NOMO-1 (cell line): Measurements from ENCODE around the gene CCNYL1.
"Not testable (repeated sequence)": the region's sequence is repeated elsewhere in the genome, so short reads cannot be mapped to it uniquely, and the experiment has no call there.

ENCODE experiments used
- DNase-seq, 2 experiments: peaks; one replicate each; lab custom pipeline; 2025; ENCODE audit not compliant: unreplicated experiment in 2 of 2; lab: John Stamatoyannopoulos, UW

CCNYL1 gene

DNA sequence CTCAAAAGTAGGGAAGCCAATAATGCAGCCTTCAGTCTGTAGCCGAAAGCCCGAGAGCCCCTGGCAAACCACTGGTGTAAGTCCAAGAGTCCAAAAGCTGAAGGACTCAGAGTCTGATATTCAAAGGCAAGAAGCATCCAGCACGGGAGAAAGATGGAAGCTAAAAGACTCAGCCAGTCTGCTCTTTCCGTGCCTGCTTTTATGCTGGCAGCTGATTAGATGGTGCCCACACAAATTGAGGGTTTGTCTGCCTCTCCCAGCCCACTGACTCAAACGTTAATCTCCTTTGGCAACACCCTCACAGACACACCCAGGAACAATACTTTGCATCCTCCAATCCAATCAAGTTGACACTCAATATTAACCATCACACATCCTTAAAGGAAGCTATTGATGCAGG is 14.5 kb upstream of the CCNYL1 start:
- not testable (repeated sequence) for DNase-seq

DNA sequence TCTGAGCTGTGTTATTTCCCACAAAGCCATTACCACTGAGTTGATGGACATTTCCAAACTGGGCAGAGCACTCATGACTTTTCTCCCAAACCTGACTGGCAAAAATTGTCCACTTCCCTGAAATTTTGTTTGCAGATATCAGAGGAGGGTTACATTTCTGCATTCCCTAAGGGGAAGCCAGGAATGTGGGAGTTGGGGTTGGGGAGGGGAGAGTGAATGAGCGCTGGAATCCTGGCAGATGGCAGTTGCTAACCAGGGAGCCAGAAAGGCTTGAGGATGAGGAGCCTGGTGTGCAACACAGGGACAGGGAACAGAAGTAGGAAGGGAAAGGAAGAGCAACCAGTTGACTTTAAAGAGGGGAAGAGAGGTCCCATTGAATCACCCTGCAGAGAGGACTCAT is 14.0 kb upstream of the CCNYL1 start:
- no peak for DNase-seq

DNA sequence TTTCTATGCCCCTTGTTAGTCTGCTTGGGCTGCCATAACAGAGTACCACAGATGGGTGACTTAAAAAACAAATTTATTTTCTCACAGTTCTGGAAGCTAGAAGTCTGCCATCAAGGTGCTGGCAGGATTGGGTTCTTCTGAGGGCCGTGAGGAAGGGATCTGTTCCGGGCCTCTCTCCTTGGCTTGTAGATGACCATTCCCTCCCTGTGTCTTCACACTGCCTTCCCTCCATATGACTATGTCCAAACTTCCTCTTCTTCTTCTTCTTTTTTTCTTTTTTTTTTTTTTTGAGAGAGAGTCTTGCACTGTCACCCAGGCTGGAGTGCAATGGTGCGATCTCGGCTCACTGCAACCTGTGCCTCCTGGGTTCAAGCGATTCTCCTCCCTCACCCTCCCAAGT is 13.1 kb upstream of the CCNYL1 start:
- DNase-seq: peak in 1 of 2 experiments; percentile 53

DNA sequence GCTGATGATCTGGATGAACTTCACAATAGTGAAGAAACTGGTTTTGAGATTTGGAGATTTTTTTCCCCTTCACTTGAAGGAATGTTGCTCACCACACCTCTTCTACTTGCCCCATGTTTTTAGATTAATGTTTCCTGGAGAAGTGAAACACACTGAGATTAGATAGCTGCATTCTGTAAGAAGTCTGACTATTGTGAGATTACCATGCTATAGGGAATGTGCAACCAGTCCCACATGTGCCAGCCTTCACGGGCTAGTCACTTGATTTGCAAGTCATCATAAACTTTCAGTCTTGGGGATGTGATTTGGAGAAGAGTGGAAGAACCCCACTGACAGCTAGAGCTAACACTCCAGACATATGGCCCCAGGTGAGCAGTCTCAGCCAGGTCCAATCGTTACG is 7.4 kb upstream of the CCNYL1 start:
- peak in 1 of 2 experiments; percentile 47 for DNase-seq

DNA sequence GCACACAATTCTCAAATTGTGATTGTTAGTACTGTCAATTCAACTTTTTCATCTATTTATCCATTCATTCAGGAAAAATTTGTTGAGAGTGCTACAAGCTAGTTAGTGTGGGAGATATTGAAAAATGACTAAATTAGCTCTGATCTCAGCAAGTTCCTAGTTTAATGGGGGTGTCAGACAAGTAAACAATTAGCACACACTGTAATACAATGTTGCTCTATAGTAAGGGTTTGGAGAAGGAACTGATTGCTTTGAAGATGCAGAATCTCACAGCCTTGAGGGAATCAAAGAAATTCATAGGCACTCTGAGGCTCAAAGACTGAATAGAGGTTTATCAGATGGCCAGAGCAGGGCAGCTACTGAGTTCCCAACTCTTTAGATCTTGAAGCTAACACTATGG is 6.8 kb upstream of the CCNYL1 start:
- DNase-seq: no peak

DNA sequence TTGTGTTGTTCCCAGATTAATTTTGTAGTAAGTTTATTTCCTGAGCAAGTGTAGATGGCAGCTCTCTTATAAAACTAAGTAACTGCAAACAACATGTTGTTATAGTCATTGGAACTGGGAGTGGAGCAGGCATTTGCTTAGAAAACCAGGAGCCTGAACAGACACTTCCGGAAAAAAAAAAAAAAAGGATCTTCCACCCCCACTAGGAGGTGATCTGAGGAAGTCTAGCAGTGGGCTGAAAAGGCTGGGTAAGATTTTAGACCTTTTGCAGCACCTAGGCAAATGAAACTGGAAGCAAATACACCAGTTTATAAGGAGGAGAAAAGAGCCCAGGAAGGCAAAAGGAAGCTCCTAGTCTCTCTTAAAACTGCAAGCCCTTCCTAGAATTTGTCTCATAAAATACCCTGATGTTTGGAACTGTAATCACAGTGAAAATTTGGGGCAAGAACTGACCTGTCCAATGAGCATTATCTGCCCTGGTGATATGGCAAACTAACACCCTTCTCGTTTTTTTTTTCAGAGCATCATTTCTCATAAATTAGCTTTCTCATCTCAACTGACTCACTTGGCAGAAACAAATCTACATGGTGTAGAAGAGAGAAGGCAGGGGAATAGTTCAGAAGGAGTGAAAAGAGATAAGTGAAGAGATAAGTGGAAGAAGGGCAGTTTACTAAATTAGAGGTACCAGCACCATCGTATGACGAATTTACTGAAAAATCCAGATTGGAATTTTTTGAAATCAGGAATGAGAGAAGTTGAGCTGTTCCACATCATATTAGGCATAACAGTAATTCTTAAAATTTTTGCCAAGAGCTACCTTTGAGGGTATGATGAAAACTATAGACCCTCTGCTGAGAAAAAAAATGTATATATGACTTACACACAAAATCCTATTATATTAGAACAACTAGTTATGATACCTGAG is 4.2 kb upstream of the CCNYL1 start:
- DNase-seq: no peak

DNA sequence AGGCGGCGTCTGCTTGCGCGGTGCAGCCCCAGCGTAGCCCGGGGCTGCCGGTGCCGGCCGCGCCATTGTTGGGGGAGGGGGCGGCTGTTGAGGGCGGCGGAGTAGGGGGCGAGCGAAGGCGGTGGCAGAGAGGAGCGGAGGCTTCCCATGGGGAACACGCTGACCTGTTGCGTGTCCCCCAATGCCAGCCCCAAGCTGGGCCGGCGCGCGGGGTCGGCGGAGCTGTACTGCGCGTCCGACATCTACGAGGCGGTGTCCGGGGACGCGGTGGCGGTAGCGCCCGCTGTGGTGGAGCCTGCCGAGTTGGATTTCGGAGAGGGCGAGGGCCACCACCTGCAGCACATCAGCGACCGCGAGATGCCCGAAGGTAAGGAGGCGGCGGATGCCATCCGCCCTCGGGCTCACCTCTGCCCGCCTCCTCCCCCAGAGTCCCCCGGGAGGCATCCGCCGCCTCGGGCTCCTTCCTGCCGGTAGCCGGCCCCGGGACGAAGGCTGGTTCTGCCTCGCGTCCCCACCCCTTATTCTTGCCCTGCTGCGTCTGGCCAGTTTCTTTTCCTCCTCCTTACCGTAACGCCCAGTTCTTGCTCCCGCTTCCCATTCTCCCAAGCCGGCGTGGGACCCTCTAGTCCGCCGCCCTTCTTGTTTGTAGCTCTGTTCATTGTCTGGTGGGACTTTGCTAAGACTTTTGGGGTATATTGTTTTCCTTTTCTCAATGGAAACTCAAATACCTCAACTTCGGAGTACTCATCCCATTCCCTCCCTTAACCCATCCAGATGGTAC is 500 bp downstream of the CCNYL1 start:
- DNase-seq: no peak

DNA sequence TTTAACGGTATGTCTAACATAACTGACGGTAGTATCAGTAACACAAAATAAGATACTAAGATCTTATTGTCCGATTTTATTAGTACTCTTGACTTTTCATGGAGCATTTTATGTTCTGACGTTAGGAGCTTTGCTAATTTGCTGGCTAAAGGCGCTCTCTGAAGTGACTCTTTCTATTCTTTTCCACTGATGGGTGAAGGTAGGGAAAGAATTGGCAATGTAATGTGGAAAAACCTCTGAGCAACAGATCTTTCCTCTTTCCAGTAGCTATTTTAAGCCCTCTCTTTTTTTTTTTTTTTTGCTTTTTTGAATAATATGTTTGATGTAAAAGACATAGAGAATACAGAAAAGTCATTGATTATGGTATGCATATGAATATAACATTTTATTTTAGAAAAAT is 4.6 kb downstream of the CCNYL1 start:
- no peak for DNase-seq

DNA sequence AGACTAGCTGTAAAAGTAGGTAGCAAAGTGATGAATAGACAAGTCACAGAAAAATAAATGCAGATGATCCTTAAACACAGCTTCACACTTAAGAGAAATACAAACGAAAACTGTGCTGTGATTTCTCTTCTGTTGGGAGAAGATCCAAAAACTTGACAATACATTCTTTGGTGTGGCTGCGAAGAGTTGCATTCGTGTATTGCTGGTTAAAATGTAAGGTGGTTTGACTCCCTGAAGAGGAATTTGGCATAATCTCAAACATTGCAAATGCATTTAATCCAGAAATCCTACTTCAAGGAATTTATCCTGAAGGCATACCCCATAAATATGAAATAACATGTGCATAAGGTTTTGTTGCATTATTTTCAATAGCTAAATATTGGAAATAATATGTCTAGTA is 7.1 kb downstream of the CCNYL1 start:
- no peak for DNase-seq

DNA sequence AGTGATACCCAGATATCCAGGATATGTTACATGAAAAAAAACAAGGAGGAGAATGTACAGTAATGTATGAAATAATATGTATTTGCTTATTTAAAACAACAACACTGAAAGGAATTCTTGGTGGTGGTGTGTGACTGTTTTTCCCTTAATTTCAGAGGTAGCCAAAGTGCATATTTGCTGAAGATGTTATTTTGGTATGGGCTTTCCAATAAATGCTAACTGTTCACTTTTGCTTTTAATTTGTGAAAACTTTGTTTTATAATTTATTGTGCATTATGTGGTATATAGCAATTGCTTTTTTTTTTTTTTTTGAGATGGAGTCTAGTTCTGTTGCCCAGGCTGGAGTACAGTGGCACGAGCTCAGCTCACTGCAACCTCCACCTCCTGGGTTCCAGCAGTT is 7.6 kb downstream of the CCNYL1 start:
- DNase-seq: no peak

DNA sequence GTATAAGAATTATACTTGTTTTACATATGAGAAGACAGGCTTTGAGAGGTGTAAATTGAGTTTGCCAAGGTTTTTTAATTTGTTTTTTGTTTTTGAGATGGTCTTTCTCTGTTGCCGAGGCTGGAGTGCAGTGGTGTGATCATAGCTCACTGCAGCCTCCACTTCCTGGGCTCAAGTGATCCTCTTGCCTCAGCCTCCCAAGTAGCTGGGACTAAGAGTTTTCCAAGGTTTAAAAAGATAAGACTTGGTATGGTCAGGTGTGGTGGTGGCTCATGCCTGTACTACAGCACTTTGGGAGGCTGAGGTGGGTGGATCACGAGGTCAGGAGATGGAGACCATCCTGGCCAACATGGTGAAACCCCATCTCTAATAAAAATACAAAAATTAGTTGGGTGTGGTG is 8.2 kb downstream of the CCNYL1 start:
- DNase-seq: not testable (repeated sequence)

DNA sequence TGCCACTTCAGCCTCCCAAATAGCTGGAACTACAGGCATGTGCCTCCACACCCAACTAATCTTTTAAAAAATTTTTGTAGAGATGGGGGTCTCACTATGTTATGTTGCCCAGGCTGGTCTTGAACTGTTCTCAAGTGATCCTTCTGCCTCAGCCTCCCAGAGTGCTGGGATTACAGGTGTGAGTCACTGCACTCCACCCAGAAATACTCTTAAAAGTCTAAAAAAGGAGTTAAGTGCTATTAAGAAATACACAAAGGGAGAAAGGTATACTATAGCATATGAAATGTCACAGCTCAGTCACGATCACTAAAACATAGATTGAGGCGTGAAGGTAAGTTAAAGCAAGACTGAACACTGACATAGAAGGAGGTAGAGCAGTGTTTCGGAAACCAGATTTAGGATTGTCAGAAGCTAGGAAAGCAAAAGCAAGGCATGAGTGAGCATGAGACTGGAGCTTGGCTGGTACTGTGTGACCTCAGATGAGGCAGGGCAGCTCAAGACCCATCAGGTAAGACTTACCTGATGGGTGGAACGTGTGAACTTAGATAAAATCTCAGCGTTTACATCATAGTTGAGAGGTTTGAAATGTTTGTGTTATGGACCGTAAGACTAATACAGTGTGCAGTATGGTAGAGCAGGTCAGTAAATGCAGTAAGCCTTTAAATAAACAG is 9.2 kb downstream of the CCNYL1 start:
- no peak for DNase-seq

DNA sequence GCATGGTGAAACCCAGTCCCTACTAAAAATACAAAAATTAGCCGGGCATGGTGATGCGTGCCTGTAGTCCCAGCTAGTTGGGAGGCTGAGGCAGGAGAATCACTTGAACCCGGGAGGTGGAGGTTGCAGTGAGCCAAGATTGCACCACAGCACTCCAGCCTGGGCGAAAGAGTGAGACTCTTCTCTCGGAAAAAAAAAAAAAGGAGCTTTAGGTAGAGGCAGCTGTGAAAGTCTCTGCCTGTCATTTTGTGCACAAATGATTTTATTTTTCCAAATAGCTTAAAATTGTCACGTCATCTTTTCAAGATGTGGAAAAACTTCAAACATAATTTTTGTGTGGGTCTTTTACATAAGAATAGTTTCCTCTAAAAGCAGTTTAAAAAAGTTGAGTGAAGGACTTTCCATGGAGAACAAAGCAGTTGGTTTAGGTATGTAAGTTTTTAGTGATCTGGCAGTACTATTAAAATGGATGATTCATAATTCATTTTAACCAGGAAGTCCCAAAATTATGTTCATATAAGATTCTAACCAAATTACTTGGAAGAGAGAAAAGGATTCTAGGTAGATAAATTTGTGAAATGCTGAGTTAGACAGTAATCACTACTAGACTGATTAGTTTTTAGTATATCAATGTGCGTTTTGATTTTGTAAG is 11.5 kb downstream of the CCNYL1 start:
- DNase-seq: no peak

DNA sequence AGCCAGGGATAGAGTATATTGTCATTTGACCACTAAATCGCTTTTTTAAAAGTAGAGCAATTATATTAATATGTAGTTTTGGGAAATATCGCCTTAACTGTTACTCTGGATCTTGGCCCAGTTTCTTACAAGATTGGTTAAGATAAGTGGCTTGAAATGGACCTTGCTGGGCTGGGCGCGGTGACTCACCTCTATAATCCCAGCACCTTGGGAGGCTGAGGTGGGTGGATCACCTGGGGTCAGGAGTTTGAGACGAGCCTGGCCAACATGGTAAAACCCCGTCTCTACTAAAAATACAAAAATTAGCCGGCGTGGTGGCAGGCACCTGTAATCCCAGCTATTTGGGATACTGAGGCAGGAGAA is 12.0 kb downstream of the CCNYL1 start:
- DNase-seq: not testable (repeated sequence)

DNA sequence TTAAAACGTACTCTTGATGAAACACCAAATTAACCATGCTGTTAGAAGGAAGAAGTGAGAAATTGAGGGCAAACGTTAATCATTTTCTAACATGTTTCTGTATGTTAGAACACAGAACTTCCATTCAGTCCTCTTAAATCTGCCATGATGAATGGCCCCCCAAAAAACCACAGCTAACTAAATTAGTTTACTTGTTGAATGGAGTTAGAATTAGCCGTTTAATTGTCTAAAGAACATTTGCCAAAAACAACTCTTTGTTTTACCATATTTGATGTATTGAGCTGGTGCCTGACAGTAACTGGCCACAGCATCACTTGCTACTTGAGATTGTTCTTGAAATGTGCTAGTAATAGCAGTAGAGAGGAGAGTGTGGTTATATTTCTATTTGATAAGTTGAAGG is 12.7 kb downstream of the CCNYL1 start:
- DNase-seq: no peak

DNA sequence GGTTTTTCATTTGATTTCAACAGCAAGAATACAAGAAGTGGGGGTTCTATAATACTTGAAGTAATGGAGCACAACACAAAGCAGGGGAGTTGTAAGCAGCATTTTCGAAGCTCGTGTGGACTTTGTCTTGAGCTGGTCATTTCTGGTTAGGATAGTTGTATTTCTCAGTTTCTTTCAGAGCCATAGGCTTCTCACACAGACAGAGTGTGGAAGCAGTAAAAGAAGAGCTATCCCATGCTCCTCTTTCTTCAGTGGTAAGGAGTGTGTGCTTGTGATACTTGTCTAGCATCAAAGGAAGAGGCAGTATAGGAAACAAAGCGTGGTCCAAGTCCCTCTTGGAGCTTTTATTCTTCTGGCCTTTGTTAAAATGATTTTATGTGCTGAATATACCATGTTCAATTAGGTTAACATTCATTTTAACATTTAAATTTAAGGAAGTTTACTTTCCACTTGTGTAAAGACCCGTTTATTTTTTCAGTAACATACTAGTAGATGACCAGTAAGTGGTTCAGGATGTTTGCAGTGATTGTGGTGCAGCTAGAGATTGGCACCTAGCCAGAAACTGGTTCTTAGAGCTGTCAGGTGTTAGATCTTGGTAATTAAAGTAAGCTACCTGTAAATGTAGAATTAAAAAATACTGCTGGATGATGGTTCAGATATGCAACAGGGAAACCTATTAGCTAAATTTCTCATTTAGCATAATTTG is 14.6 kb downstream of the CCNYL1 start:
- DNase-seq: no peak

DNA sequence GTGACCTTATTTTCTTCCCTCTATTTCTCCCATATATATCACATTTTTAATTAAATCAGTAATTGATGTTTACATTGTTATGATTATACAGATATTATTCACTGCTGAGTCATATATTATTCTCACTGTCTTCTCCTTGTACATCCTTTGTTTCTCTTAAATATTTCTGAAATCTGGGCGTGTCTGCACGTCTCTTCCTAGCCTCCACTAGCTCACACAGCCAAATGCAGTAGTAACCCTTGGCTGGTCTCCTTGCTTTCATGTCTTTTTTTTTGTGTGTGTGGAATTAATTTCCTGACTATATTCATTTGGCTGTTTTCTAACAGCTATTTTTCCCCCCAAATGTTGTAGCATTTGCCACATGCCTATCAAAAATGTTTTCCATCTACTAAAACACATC is 15.8 kb downstream of the CCNYL1 start:
- no peak for DNase-seq

DNA sequence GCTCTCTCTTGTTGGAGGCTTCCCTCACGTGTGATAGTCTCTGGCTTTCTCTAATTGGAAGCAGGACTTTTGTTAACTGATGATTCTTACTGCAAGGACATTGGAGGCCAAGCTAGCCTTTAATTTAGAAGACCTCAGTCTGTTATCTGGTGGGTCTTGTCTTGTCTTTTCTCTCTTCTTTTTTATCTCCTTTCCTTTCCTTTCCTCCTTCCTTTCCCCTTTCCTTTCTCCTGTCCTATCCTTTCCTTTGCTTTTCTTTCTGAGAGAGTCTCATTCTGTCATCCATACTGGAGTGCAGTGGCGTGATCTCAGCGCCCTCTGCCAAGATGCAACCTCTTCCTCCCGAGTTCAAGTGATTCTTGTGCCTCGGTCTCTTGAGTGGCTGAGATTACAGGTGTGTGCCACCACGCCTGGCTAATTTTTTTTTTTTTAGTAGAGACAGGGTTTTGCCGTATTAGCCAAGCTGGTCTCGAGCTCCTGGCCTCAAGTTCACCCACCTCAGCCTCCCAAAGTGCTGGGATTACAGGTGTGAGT is 18.1 kb downstream of the CCNYL1 start:
- no peak for DNase-seq

DNA sequence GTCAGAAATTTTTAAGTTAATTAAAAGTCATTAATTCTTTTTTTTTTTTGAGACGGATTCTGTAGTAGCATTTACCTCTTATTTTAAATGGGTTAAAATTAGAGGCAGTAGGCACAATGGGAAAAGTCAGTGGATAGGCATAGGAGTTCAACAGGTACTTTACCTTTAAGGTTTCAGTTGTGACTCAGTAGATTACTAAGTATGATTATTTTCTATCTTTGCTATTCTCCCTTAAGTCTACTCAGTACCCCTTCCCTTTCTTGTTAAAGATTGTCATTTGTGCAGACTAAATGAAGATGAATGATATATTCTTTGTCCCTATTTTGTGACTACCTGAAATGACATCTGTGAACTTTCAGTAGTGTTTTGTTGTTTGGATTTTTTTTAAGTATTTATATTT is 19.7 kb downstream of the CCNYL1 start:
- DNase-seq: no peak

DNA sequence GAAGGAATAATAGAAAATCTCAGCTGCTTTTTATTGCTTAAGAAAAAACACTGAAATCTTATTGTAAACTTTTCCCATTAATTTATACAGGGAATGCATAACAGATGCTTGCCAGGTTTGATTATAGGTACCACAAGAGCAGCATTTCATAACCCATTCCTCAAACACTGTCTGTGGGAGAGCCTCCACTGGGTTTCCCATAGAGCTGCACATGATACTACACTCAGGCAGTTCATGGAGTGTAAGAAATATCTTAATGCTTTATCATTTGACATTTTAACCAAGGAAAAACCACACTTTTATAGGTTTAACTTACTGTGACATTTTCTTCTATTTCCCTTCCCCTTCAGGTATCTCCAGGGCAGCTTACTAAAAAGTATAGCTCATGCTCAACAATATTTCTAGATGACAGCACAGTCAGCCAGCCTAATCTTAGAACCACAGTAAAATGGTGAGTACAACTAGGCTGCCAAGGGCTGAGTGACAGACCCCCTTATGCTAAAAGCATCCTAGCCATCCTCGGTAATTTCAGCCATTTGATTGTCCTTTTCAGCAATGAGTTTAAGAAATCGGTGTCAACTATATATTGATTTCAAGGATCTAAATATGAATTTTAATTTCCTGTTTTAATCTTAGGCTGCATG is 22.3 kb downstream of the CCNYL1 start:
- DNase-seq: no peak
